GM19043 (cell line): ENCODE results near the gene NCAM1.

Source experiments
- ATAC-seq: cut with Tn5 transposase; IDR thresholded peaks from one replicate; pipeline ENCODE4 v1.9.1; 2021; ENCODE audit warnings: low read depth; ENCODE audit not compliant: unreplicated experiment

The NCAM1 gene

DNA sequence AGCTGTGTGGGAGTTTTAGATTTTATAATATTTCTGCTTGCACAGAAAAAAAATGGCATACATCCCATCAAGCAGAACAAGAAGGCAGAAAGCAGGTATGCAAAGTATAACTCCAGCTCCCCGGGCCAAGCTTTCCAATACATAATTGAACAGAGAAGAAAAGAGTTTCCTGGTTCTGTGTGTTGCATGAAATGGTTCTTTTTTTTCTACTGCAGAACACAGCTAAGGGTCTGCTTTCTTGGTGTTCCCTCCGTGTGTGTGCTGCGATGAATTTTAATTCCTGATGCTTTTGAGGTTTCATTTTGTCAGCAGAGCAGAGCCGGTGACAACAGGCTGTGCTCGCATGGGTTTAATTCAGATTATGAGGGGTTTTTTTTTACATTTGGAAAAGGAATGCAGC lies 282.5 kb downstream of the NCAM1 start:
- ATAC-seq = no peak

DNA sequence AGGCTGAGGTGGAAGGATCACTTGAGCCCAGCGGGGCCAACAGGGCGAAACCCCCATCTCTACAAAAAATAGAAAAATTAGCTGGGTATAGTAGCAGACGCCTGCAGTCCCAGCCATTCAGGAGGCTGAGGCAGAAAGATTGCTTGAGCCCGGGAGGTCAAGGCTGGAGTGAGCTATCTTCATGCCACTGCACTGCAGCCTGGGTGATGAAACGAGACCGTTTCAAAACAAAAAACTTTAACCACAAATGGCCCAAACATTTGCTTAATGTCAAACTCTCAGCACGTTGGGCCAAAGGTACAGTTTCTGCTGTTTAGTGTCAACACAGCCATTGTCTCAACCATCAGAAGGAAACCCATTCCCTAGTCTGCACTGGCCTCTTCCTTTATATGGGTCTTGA lies 284.0 kb downstream of the NCAM1 start:
- ATAC-seq = no peak

- ATAC-seq = no peak
These were observed 286.0 kb downstream of the NCAM1 start for GRCh38 chr11:113247221-113247620.

DNA sequence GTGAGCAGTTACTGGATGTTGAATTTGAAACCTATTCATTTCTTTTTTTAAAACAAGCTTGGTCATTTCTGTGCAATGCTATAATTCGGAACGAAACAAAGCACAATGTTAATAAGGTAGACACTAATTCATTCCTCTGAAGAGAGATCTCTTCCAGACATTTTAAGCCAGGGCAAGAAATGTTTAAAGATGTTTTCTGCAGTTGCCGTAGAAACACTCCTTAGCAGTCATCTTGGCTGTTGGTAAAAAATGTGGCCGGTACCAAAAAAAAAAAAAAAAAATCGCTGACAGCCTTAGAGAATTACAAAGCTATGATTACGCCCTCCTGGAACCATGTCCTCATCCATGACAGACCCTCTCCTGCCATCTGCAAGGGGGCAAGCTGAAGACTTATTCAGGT lies 286.7 kb downstream of the NCAM1 start:
- ATAC-seq = no peak

DNA sequence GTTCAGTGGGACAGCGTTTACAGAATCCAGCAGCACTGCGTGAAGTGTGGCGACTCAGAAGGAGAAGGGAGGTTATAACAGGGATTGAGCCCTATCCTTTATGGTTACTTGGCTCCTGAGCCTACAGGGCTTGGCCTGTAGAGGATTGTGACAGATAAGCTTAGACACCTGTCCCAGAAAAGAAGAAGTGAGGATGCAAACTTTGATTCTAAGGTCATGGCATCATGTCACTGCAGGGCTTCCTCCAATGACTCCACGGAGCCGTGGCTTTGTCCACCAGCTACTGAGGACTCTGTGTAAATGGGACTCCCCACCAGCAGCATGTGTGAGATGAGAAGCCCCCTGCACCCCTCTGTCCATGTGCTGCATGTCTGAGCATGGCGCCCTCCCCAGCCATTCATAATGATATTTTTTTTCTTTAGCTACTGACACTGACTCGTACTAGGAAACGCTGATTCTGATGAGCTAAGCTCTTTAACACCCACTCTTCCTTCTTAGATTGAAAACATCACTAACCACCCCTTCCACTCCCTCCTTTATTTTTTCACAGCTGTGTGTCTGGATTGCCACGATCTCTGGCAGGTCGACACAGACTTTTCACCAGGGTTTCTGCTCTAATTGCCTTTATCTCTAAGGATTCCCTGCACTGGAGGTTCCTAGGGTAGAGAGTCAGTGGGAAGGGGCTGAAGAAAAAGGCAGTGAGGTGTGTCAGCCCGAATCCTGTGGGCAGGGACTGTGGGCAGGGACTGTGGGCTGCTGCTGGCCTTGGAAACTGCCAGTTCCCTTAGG lies 287.7 kb downstream of the NCAM1 start:
- no peak for ATAC-seq

- no peak for ATAC-seq
These were observed 288.2 kb downstream of the NCAM1 start for GRCh38 chr11:113249491-113249763.

GRCh38 chr11:113249786-113250185 lies 288.6 kb downstream of the NCAM1 start:
- no peak for ATAC-seq

- ATAC-seq = no peak
These were observed 290.1 kb downstream of the NCAM1 start for GRCh38 chr11:113251281-113251680.

DNA sequence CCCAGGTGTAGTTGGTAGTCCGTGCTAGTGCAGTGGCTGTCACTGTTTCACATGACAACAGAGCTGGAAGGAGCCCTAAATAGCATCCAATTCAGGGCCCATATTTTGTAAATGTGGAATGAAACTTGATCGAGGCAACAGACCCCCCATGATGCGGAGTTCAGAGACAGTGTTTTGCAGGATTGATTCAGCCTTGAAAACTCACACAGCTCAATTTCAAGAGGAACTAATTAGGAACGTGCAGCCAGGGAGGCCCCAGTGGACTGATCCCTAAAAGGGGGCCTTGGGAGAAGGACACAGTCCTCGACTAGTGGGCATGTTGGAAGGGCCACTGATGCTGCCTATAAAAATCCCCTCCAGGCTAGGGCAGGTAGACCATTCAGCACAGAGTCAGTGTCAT lies 292.2 kb downstream of the NCAM1 start:
- no peak for ATAC-seq

DNA sequence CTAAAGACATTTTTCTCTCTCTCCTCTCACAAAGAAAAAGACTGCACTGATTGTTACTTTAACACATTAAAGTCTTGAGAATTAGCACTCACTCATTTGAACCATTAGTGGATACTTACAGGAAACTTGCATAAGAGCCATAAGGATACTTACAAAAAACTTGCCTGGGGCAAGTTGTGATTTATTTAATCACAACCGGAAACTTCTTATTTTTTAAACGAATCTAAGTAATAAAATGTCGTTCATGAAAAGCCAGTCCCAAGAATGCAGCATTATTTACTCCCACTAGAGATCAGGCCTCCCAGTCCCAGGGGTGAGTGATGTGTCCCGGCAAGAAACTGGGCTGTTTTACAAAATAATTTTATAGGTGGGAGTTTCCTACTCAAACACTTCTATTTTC lies 293.9 kb downstream of the NCAM1 start:
- no peak for ATAC-seq

- no peak for ATAC-seq
These were observed 294.5 kb downstream of the NCAM1 start for GRCh38 chr11:113255741-113256140.

DNA sequence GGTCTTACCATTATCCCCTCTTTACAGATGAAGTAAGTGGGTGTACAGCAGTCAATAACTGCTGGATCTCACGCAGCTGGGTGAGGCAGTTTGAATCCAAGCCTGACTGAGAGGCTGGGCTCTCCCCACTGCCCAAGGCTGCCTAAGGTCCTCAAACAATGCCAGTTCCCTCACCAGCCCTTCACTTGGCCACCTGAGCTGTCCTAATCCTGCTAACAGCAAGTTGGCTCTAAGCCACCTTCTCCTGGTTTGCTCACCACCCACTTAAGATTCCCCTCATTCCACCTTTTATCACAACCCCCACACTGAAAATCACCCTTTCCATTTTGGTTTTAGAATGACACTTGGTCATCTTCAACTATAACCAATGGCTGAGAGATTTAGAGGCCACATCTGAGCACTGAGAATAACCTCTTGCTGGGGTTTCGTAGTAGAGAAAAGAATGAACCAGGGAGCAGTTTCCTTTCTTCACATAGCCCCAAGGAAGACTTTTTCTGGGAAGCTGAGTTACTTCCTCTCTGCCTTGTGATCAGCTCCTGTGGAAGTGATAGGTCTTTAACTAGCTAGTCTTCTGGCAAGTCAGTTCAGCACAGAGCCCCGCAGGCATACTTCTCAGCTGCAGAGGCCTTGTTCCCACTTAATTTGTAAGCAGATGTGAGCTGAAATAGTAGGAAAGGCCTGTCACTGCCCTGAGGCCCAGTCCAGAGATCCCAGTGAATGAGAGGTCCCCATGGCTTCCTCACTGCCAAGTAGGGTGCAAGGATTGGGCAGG lies 295.4 kb downstream of the NCAM1 start:
- no peak for ATAC-seq

DNA sequence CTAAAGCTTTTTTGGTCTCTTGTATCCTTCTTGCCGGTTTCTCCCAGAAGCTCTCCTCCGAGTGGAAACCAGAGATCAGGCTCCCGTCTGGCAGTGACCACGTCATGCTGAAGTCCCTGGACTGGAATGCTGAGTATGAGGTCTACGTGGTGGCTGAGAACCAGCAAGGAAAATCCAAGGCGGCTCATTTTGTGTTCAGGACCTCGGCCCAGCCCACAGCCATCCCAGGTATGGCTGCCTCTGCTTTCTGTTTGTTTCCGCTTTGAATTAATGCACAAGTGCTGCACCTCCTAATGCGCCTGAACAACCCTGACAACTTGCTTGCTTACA lies 298.8 kb downstream of the NCAM1 start:
- ATAC-seq = no peak

DNA sequence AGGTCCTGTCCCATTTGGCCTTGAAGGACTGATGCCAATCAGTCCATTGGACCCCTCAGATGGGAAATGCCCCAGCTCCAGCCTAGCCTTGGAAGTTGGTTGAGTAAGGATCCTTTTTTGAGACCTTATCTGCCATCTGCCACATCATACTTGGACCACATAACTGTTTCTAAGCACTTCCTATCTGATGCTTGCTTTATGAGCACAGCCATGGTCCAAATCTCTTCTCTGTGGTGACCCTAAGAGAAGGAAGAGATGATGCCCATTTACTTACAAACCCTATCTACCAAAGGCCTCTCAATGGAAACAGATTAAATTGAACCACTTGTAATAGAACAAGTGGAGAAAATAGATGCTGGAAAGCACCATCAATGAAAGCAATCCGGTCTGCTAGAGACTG lies 299.3 kb downstream of the NCAM1 start:
- no peak for ATAC-seq

DNA sequence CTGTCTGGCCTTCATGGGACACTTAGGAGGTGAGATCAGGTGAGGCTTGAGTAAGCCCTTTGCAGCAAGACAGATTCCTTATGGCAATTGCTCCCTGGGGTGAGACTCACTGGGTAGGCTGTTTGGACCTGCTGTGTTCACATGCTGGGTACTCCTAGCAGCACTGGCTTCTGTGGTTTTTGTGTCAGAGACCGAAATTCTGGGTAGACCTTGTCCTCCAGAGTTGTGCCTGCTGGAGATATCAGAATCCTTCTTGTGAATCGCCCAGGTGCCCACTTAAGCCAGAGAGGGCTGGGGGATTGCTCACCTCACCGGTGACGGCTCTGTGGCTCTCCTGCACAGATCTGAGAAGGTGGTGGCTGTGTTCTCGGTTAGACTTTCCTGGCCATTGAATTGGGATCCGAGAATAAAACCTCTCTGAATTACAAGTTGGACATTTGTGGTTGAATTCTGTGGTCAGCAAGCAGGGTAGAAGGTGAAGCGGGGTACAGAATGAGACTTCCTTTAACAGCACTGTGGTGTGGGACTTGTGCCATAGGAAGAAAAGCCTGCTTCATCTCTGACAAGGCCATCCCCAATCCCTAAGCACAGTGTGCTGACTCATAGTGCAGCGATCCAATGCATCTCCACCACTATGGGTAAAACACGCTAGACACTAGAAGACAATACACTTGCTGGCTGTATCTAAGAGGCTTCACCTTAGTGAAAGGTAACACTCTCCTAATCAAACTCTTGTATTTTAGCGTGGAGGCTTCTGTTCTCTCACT lies 300.7 kb downstream of the NCAM1 start:
- no peak for ATAC-seq

DNA sequence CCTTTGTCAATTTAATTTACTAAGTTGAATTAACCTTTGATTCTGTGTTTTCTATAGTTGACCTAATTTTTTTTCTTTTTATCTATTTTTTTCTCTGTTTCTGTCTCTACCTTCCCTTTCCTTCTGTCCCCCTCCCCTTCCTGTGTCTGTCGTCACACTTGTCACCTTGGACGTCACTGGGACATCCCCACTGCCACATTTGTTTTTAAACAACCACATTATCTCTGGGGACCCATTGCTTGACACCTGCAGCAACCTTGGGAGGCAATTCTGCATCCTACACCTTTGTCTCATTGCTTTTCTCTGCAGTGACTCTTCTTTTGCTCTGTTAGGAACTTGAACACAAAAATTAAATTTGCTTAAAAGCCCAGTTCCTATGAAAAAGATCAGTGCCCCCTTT lies 301.4 kb downstream of the NCAM1 start:
- ATAC-seq = no peak

GRCh38 chr11:113263458-113264259 lies 302.4 kb downstream of the NCAM1 start:
- no peak for ATAC-seq

GRCh38 chr11:113265362-113265761 lies 304.1 kb downstream of the NCAM1 start:
- no peak for ATAC-seq

GRCh38 chr11:113267493-113267892 lies 306.3 kb downstream of the NCAM1 start:
- no peak for ATAC-seq

DNA sequence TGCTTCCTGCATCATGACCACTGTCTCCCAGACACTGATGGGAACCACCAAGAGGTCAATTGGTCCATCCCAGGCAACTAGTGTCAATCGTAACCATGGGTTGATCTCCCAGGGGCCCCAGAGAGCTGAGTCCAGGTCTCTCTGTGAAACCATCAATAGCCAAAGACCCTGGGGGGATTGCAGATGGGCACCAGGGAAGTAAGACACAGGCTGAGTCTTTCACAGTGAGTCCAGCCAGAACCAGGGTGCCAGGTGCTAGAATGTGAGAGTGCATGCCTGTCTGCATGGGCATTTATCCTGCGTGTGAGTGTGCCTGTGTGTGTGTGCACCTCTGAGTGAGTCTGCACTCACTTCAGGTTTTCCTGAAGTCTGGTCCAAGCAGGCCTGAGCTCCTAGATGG lies 307.9 kb downstream of the NCAM1 start:
- ATAC-seq = no peak

- ATAC-seq = no peak
These were observed 308.4 kb downstream of the NCAM1 start for GRCh38 chr11:113269636-113270035.
